Measurements from ENCODE around the gene GNAI1. TPM values are rescaled to one million over a fixed set of nuclear protein-coding genes. Genes with fewer than 3 reads are reported as not detected.

The GNAI1 gene
- total RNA-seq, 1 experiment from 2014 or later, result 19.8 TPM

- Histone ChIP-seq H3K9me3 (ENCODE audit: low read depth, low read length, poor library complexity, severe bottlenecking) (no peaks in the 10 kb centered on the region), H3K4me1 (ENCODE audit: insufficient read depth, low read length, poor library complexity, severe bottlenecking) (no peaks in the 10 kb centered on the region), H3K27me3 (replicated peaks; ENCODE audit: insufficient read depth, low read depth, low read length, poor library complexity) (no peaks in the 10 kb centered on the region), H3K27ac (ENCODE audit: low read depth, low read length, poor library complexity, severe bottlenecking) (no peak overlapping the region), H3K36me3 (ENCODE audit: insufficient read depth, low read length, poor library complexity, severe bottlenecking) (peaks cover 6% of the 10 kb centered on the region), H3K4me3 (ENCODE audit: low read depth, low read length, poor library complexity, severe bottlenecking) (no peak overlapping the region)
- CTCF ChIA-PET, result no interaction called here
- TF ChIP-seq EZH2 (IDR thresholded peaks at IDR 0.05; ENCODE audit: borderline replicate concordance, low read depth, low read length, poor library complexity, severe bottlenecking) (no peak), CTCF (conservative IDR thresholded peaks at IDR 0.05; ENCODE audit: low read depth, low read length) (no peak)
- POLR2A ChIA-PET (ENCODE audit: low non-redundant PET), result no interaction called here
- BruUV-seq (replicated peaks), result no TSS peak
- intact Hi-C loops (cut with micrococcal nuclease; ENCODE audit: unreplicated experiment), result loop anchor here (10.0 kb wide), 1 partner anchor 59 kb away; no protein-coding TSS in a partner anchor
- DNase-seq (ENCODE audit: low spot score), result no peak
Observed at GRCh38 chr7:80215734-80216133, 81.1 kb downstream of the GNAI1 start.

GRCh38 chr7:80216996-80217842, 82.6 kb downstream of the GNAI1 start:
- Histone ChIP-seq H3K4me1 (ENCODE audit: insufficient read depth, low read length, poor library complexity, severe bottlenecking) (no peaks in the 10 kb centered on the region), H3K36me3 (ENCODE audit: insufficient read depth, low read length, poor library complexity, severe bottlenecking) (no peaks in the 10 kb centered on the region), H3K4me3 (ENCODE audit: low read depth, low read length, poor library complexity, severe bottlenecking) (no peak overlapping the region), H3K27me3 (replicated peaks; ENCODE audit: insufficient read depth, low read depth, low read length, poor library complexity) (no peaks in the 10 kb centered on the region), H3K27ac (ENCODE audit: low read depth, low read length, poor library complexity, severe bottlenecking) (no peak overlapping the region), H3K9me3 (ENCODE audit: low read depth, low read length, poor library complexity, severe bottlenecking) (no peaks in the 10 kb centered on the region)
- POLR2A ChIA-PET (ENCODE audit: low non-redundant PET), result no interaction called here
- CTCF ChIA-PET, result no interaction called here
- TF ChIP-seq CTCF (conservative IDR thresholded peaks at IDR 0.05; ENCODE audit: low read depth, low read length) (no peak), EZH2 (IDR thresholded peaks at IDR 0.05; ENCODE audit: borderline replicate concordance, low read depth, low read length, poor library complexity, severe bottlenecking) (no peak)
- no peak for DNase-seq (ENCODE audit: low spot score)
- intact Hi-C loops (cut with micrococcal nuclease; ENCODE audit: unreplicated experiment), result loop anchor here (10.0 kb wide), 1 partner anchor 58 kb away; no protein-coding TSS in a partner anchor
- BruUV-seq (replicated peaks), result no TSS peak

GRCh38 chr7:80218723-80219122, 84.1 kb downstream of the GNAI1 start:
- no peak overlapping the region for H3K4me3 ChIP-seq (ENCODE audit: low read depth, low read length, poor library complexity, severe bottlenecking)
- H3K9me3 ChIP-seq (ENCODE audit: low read depth, low read length, poor library complexity, severe bottlenecking), result no peaks in the 10 kb centered on the region
- intact Hi-C loops (cut with micrococcal nuclease; ENCODE audit: unreplicated experiment), result loop anchor here (10.0 kb wide), 1 partner anchor 56 kb away; no protein-coding TSS in a partner anchor
- no peak overlapping the region for H3K27ac ChIP-seq (ENCODE audit: low read depth, low read length, poor library complexity, severe bottlenecking)
- no peaks in the 10 kb centered on the region for H3K27me3 ChIP-seq (replicated peaks; ENCODE audit: insufficient read depth, low read depth, low read length, poor library complexity)
- BruUV-seq (replicated peaks), result no TSS peak
- H3K4me1 ChIP-seq (ENCODE audit: insufficient read depth, low read length, poor library complexity, severe bottlenecking), result no peaks in the 10 kb centered on the region
- ChIA-PET POLR2A (ENCODE audit: low non-redundant PET) (no interaction called here), CTCF (no interaction called here)
- no peak for TF ChIP-seq CTCF (conservative IDR thresholded peaks at IDR 0.05; ENCODE audit: low read depth, low read length)
- no peak for TF ChIP-seq EZH2 (IDR thresholded peaks at IDR 0.05; ENCODE audit: borderline replicate concordance, low read depth, low read length, poor library complexity, severe bottlenecking)
- no peaks in the 10 kb centered on the region for H3K36me3 ChIP-seq (ENCODE audit: insufficient read depth, low read length, poor library complexity, severe bottlenecking)
- no peak for DNase-seq (ENCODE audit: low spot score)

All from A673 (cell line).